DND-41 (cell line): ENCODE results near the gene PARL.

ENCODE experiments used
- ATAC-seq: fragments of 200-7000 bp; cut with Tn5 transposase; 3 replicates; pipeline ENCODE4 v1.9.1; 2021; ENCODE audit warnings: low read depth; ENCODE audit not compliant: insufficient read depth
- DNase-seq: peaks from one replicate; pipeline ENCODE4 v3.0.0-alpha.2; 2020
- H2AFZ ChIP-seq: 2 replicates; pipeline ENCODE4 v1.6.0; 2012; ENCODE audit warnings: low read depth, low read length
- H3K27ac ChIP-seq: 2 replicates; pipeline ENCODE4 v1.5.1; 2012; ENCODE audit warnings: low read length, inconsistent platforms
- H3K27me3 ChIP-seq: fragments of 200-600 bp; sonication (generic); 2 replicates; pipeline ENCODE4 v1.6.0; 2012; ENCODE audit warnings: low read length, mild to moderate bottlenecking, inconsistent platforms; ENCODE audit not compliant: insufficient read depth, poor library complexity
- H3K36me3 ChIP-seq: 2 replicates; pipeline ENCODE4 v1.5.1; 2012; ENCODE audit warnings: low read length, inconsistent platforms; ENCODE audit not compliant: insufficient read depth
- H3K4me1 ChIP-seq: 2 replicates; pipeline ENCODE4 v1.5.1; 2012; ENCODE audit warnings: mild to moderate bottlenecking, low read length; ENCODE audit not compliant: insufficient read depth
- H3K4me2 ChIP-seq: 2 replicates; pipeline ENCODE4 v1.6.0; 2012; ENCODE audit warnings: mild to moderate bottlenecking, moderate library complexity, low read length, inconsistent platforms; ENCODE audit not compliant: insufficient read depth
- H3K4me3 ChIP-seq, 2 experiments: fragments of 200-600 bp in 1 of 2; shearing (Covaris generic) in 1 of 2; 2 replicates each; pipeline ENCODE4 v1.5.1; 2012 to 2016; ENCODE audit warnings: inconsistent platforms in 2 of 2, low read length in 2 of 2, mild to moderate bottlenecking in 2 of 2, low read depth in 1 of 2, moderate library complexity in 1 of 2
- H3K79me2 ChIP-seq: 2 replicates; pipeline ENCODE4 v1.6.0; 2012; ENCODE audit warnings: low read length, inconsistent platforms; ENCODE audit not compliant: insufficient read depth
- H3K9ac ChIP-seq: 2 replicates; pipeline ENCODE4 v1.6.0; 2012; ENCODE audit warnings: low read depth, mild to moderate bottlenecking, inconsistent platforms, low read length, moderate library complexity
- H3K9me3 ChIP-seq: 2 replicates; pipeline ENCODE4 v1.5.1; 2012; ENCODE audit warnings: low read length, moderate library complexity, mild to moderate bottlenecking, inconsistent platforms; ENCODE audit not compliant: insufficient read depth, severe bottlenecking
- H4K20me1 ChIP-seq: 2 replicates; pipeline ENCODE4 v1.6.0; 2012; ENCODE audit warnings: low read length; ENCODE audit not compliant: insufficient read depth
- CTCF ChIP-seq: IDR thresholded peaks from 2 replicates; pipeline ENCODE4 v1.5.1; 2012; ENCODE audit warnings: borderline replicate concordance, low read length, moderate library complexity, mild to moderate bottlenecking; ENCODE audit not compliant: poor library complexity, severe bottlenecking; ENCODE audit errors: extremely low read depth
- EZH2 ChIP-seq: IDR thresholded peaks from 3 replicates; pipeline ENCODE4 v1.6.1; 2012; ENCODE audit warnings: borderline replicate concordance, low read depth, mild to moderate bottlenecking, moderate library complexity, low read length, inconsistent platforms; ENCODE audit not compliant: severe bottlenecking

The PARL gene

GRCh38 chr3:183828538-183828870, 56.2 kb downstream of the PARL start:
- Histone ChIP-seq H3K9ac (no peak overlapping the region), H3K4me2 (no peak overlapping the region), H3K4me1 (no peaks in the 10 kb centered on the region), H3K9me3 (no peaks in the 10 kb centered on the region), H4K20me1 (0 out of 2 replicates have a peak, but pooled peaks cover 5% of the 10 kb centered on the region), H3K27me3 (no peaks in the 10 kb centered on the region), H3K4me3 (no peak overlapping the region), H3K36me3 (peaks cover 50% of the 10 kb centered on the region), H3K27ac (no peak overlapping the region), H3K79me2 (no peaks in the 10 kb centered on the region), H2AFZ (no peak overlapping the region)
- TF ChIP-seq EZH2 (no peak), CTCF (no peak)
- DNase-seq (no peak), ATAC-seq (no peak)

- TF ChIP-seq EZH2 = no peak
- no peak for TF ChIP-seq CTCF
- no peaks in the 10 kb centered on the region for H3K27me3 ChIP-seq
- no peak overlapping the region for H2AFZ ChIP-seq
- H3K36me3 ChIP-seq = peaks cover 45% of the 10 kb centered on the region
- no peaks in the 10 kb centered on the region for H3K9me3 ChIP-seq
- no peak overlapping the region for H3K4me2 ChIP-seq
- no peaks in the 10 kb centered on the region for H3K4me1 ChIP-seq
- no peak for ATAC-seq
- H3K27ac ChIP-seq = no peak overlapping the region
- no peaks in the 10 kb centered on the region for H3K79me2 ChIP-seq
- H4K20me1 ChIP-seq = 0 out of 2 replicates have a peak, but pooled peaks cover 5% of the 10 kb centered on the region
- no peak overlapping the region for H3K4me3 ChIP-seq
- no peak for DNase-seq
- no peak overlapping the region for H3K9ac ChIP-seq
These were observed 56.7 kb downstream of the PARL start for GRCh38 chr3:183827809-183828537.

GRCh38 chr3:183826448-183827250, 58.0 kb downstream of the PARL start:
- Histone ChIP-seq H3K9ac (no peak overlapping the region), H3K4me3 (no peak overlapping the region), H3K36me3 (peaks cover 35% of the 10 kb centered on the region), H3K4me2 (no peak overlapping the region), H3K79me2 (no peaks in the 10 kb centered on the region), H2AFZ (no peak overlapping the region), H4K20me1 (0 out of 2 replicates have a peak, but pooled peaks cover 5% of the 10 kb centered on the region), H3K4me1 (no peaks in the 10 kb centered on the region), H3K9me3 (no peaks in the 10 kb centered on the region), H3K27ac (no peak overlapping the region), H3K27me3 (no peaks in the 10 kb centered on the region)
- DNase-seq = no peak
- ATAC-seq = no peak
- TF ChIP-seq EZH2 = no peak
- no peak for TF ChIP-seq CTCF
